ENCODE results near the gene SERPINC1. TPM values are rescaled to one million over a fixed set of nuclear protein-coding genes. Genes with fewer than 3 reads are reported as not detected.
"Not testable (repeated sequence)": the region's sequence is repeated elsewhere in the genome, so short reads cannot be mapped to it uniquely, and the experiment has no call there.

SERPINC1 gene
- total RNA-seq, result 123 and 125 TPM in 2 replicates
- 53.5 and 85.4 TPM in 2 replicates for polyA plus RNA-seq

- H3K36me3 ChIP-seq (replicated peaks; ENCODE audit: insufficient read depth, low read depth), result no peaks in the 10 kb centered on the region
- no peak within 1 kb of the TSS for H3K4me3 ChIP-seq
- no peaks in the 10 kb centered on the region for H3K79me2 ChIP-seq
- no peak within 1 kb of the TSS for H2AFZ ChIP-seq
- H3K9me2 ChIP-seq (replicated peaks; ENCODE audit: insufficient read depth), result no peaks in the 10 kb centered on the region
- no peaks in the 10 kb centered on the region for H3K27me3 ChIP-seq
- H3K4me2 ChIP-seq, result no peak within 1 kb of the TSS
- H4K20me1 ChIP-seq (ENCODE audit: insufficient read depth, poor library complexity, severe bottlenecking), result no peaks in the 10 kb centered on the region
- WGBS (ENCODE audit: low lambda C conversion rate, missing lambda C conversion rate), result 77% methylated on average over 3 of the region's 3 CpGs
- H3K4me1 ChIP-seq (ENCODE audit: insufficient read depth), result no peaks in the 10 kb centered on the region
- H3K9me3 ChIP-seq (ENCODE audit: low read depth), result no peaks in the 10 kb centered on the region
- DNase-seq (ENCODE audit: low spot score), result peak; percentile 24
- no peak within 1 kb of the TSS for H3K27ac ChIP-seq
- no peak for TF ChIP-seq CTCF (IDR thresholded peaks at IDR 0.05; ENCODE audit: poor library complexity)
- TF ChIP-seq EZH2 (IDR thresholded peaks at IDR 0.05; ENCODE audit: borderline replicate concordance), result no peak
- no peak for TF ChIP-seq EZH2phosphoT487 (IDR thresholded peaks at IDR 0.05; ENCODE audit: low read depth, severe bottlenecking, unreplicated experiment)
Observed at GRCh38 chr1:173917149-173917548, at the start of gene SERPINC1. Gene SERPINC1 (minus strand): TSS chr1:173917327. CDS start chr1:173917259, 68 bp downstream.

- H3K27ac ChIP-seq; H3K4me2 ChIP-seq; H3K36me3 ChIP-seq (replicated peaks; ENCODE audit: insufficient read depth, low read depth); DNase-seq (ENCODE audit: low spot score); H3K9me3 ChIP-seq (ENCODE audit: low read depth); H3K9me2 ChIP-seq (replicated peaks; ENCODE audit: insufficient read depth); H2AFZ ChIP-seq; H3K79me2 ChIP-seq; H4K20me1 ChIP-seq (ENCODE audit: insufficient read depth, poor library complexity, severe bottlenecking); H3K27me3 ChIP-seq; H3K4me1 ChIP-seq (ENCODE audit: insufficient read depth); H3K4me3 ChIP-seq: not testable (repeated sequence)
- WGBS (ENCODE audit: low lambda C conversion rate, missing lambda C conversion rate), result 97% methylated on average over 5 of the region's 5 CpGs
Observed at GRCh38 chr1:173965896-173966295, 48.8 kb upstream of the SERPINC1 start.

- Histone ChIP-seq H3K4me1 (ENCODE audit: insufficient read depth) (no peaks in the 10 kb centered on the region), H3K27me3 (no peaks in the 10 kb centered on the region), H3K79me2 (no peaks in the 10 kb centered on the region), H3K27ac (no peak overlapping the region), H2AFZ (no peak overlapping the region), H3K9me3 (ENCODE audit: low read depth) (no peaks in the 10 kb centered on the region), H4K20me1 (ENCODE audit: insufficient read depth, poor library complexity, severe bottlenecking) (no peaks in the 10 kb centered on the region), H3K4me3 (no peak overlapping the region), H3K9me2 (replicated peaks; ENCODE audit: insufficient read depth) (no peaks in the 10 kb centered on the region), H3K4me2 (no peak overlapping the region), H3K36me3 (replicated peaks; ENCODE audit: insufficient read depth, low read depth) (no peaks in the 10 kb centered on the region)
- TF ChIP-seq EZH2 (IDR thresholded peaks at IDR 0.05; ENCODE audit: borderline replicate concordance) (no peak), EZH2phosphoT487 (IDR thresholded peaks at IDR 0.05; ENCODE audit: low read depth, severe bottlenecking, unreplicated experiment) (no peak), CTCF (IDR thresholded peaks at IDR 0.05; ENCODE audit: poor library complexity) (no peak)
- WGBS (ENCODE audit: low lambda C conversion rate, missing lambda C conversion rate), result 97% methylated on average over 1 of the region's 1 CpG
- DNase-seq (ENCODE audit: low spot score), result no peak
Observed at GRCh38 chr1:173963477-173963876, 46.4 kb upstream of the SERPINC1 start.

GRCh38 chr1:173960625-173961024, 43.5 kb upstream of the SERPINC1 start:
- no peaks in the 10 kb centered on the region for H3K4me1 ChIP-seq (ENCODE audit: insufficient read depth)
- no peaks in the 10 kb centered on the region for H3K79me2 ChIP-seq
- WGBS (ENCODE audit: low lambda C conversion rate, missing lambda C conversion rate), result 87% methylated on average over 5 of the region's 5 CpGs
- no peaks in the 10 kb centered on the region for H3K9me2 ChIP-seq (replicated peaks; ENCODE audit: insufficient read depth)
- no peak overlapping the region for H2AFZ ChIP-seq
- no peak for TF ChIP-seq CTCF (IDR thresholded peaks at IDR 0.05; ENCODE audit: poor library complexity)
- no peak overlapping the region for H3K4me2 ChIP-seq
- no peak for DNase-seq (ENCODE audit: low spot score)
- H3K36me3 ChIP-seq (replicated peaks; ENCODE audit: insufficient read depth, low read depth), result no peaks in the 10 kb centered on the region
- H4K20me1 ChIP-seq (ENCODE audit: insufficient read depth, poor library complexity, severe bottlenecking), result peaks cover 3% of the 10 kb centered on the region
- no peaks in the 10 kb centered on the region for H3K27me3 ChIP-seq
- H3K4me3 ChIP-seq, result no peak overlapping the region
- no peaks in the 10 kb centered on the region for H3K9me3 ChIP-seq (ENCODE audit: low read depth)
- H3K27ac ChIP-seq, result no peak overlapping the region
